Measurements from ENCODE around the gene GLUD1. TPM values are rescaled to one million over a fixed set of nuclear protein-coding genes. Genes with fewer than 3 reads are reported as not detected.

GLUD1 gene
- total RNA-seq, 3 donors from 2014 or later (not counting 1 experiment from before 2014, with no cell fraction given): 102 to 115 (median 112) TPM

- peak in 2 of 3 donors; percentile 60 to 65 for ATAC-seq
- H3K4me3 ChIP-seq (ENCODE audit: low read length): no peak overlapping the region
- 33% methylated on average over 7 of the region's 7 CpGs for WGBS (ENCODE audit: insufficient coverage)
- no peak for TF ChIP-seq CTCF (IDR thresholded peaks at IDR 0.05)
- no peaks in the 10 kb centered on the region for H3K9me3 Mint-ChIP-seq
- no peak overlapping the region for H3K27ac Mint-ChIP-seq
- peaks cover 5% of the 10 kb centered on the region for H3K4me1 ChIP-seq (ENCODE audit: control insufficient read depth, insufficient read depth, low read length)
- no peak overlapping the region for H3K27ac ChIP-seq (ENCODE audit: low read length)
- H3K9me3 ChIP-seq (ENCODE audit: control insufficient read depth, insufficient read depth, low read length): no peaks in the 10 kb centered on the region
- no peak for DNase-seq
- intact Hi-C loops (cut with micrococcal nuclease): no loop called here
- H3K4me1 Mint-ChIP-seq: no peaks in the 10 kb centered on the region
- H3K27me3 ChIP-seq (ENCODE audit: control insufficient read depth, insufficient read depth, low read length): no peaks in the 10 kb centered on the region
- H3K36me3 ChIP-seq (ENCODE audit: control insufficient read depth, insufficient read depth, low read length): peaks cover 74% of the 10 kb centered on the region
- no peaks in the 10 kb centered on the region for H3K27me3 Mint-ChIP-seq (ENCODE audit: low read depth in 2 of 2)
- H3K4me3 Mint-ChIP-seq: no peak overlapping the region
- no peaks in the 10 kb centered on the region for H3K36me3 Mint-ChIP-seq
These were observed 40.0 kb downstream of the GLUD1 start for GRCh38 chr10:87054373-87055295.

DNA sequence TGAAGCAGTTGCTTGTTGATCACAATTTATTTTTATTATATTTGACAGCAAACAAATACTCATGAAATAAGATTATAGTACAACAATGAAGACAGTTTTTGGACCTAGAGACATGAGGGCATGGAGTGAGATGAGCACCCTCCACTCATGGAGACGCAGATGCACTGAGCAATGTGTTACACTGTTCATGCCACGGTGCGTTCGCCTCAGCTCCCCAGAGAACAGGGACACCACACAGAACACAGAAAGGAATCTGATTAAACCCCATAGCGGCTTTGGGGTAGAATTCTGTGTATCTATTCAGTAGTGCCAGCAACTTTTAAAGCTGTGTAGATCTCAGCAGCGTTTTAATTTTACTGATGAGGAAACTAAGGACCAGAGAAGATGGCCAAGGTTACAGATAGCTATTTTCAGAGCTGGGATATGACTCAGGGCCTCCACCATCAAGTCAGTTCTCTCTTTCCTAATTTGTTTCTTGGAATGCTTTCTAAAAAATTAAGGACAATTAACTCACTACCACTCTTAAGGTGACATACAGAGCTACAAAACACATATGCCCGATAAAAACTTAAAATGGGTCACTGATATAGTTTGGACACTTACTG lies 41.0 kb downstream of the GLUD1 start:
- Mint-ChIP-seq H3K36me3 (no peaks in the 10 kb centered on the region), H3K4me1 (no peaks in the 10 kb centered on the region), H3K4me3 (no peak overlapping the region), H3K9me3 (no peaks in the 10 kb centered on the region), H3K27me3 (ENCODE audit: low read depth in 2 of 2) (no peaks in the 10 kb centered on the region), H3K27ac (no peak overlapping the region)
- H3K27ac ChIP-seq (ENCODE audit: low read length): no peak overlapping the region
- H3K9me3 ChIP-seq (ENCODE audit: control insufficient read depth, insufficient read depth, low read length): no peaks in the 10 kb centered on the region
- WGBS (ENCODE audit: insufficient coverage): over 99% methylated on average over 6 of the region's 7 CpGs
- intact Hi-C loops (cut with micrococcal nuclease): no loop called here
- no peak overlapping the region for H3K4me3 ChIP-seq (ENCODE audit: low read length)
- H3K27me3 ChIP-seq (ENCODE audit: control insufficient read depth, insufficient read depth, low read length): no peaks in the 10 kb centered on the region
- DNase-seq: no peak
- ATAC-seq: no peak
- peaks cover 5% of the 10 kb centered on the region for H3K4me1 ChIP-seq (ENCODE audit: control insufficient read depth, insufficient read depth, low read length)
- TF ChIP-seq CTCF (IDR thresholded peaks at IDR 0.05): no peak
- peaks cover 69% of the 10 kb centered on the region for H3K36me3 ChIP-seq (ENCODE audit: control insufficient read depth, insufficient read depth, low read length)

DNA sequence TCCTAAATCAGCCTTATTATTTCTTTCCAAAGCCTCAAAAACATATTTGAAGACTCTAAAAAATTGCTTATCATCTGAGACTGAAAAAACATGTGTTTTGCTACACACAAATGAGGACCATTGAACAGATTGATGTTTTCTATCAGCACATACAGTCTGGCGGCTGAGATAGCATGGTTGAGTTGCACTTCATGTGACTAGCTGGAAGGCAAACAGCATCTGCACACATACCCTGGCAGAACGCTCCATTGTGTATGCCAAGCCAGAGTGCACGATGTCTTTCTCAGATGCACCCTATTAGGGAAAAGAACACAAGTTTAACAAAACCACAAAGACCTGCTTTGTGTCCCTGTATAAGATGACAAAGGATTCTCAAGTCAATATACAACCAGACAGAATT lies 41.5 kb downstream of the GLUD1 start:
- Mint-ChIP-seq H3K36me3 (no peaks in the 10 kb centered on the region), H3K4me1 (no peaks in the 10 kb centered on the region), H3K27me3 (ENCODE audit: low read depth in 2 of 2) (no peaks in the 10 kb centered on the region), H3K4me3 (no peak overlapping the region), H3K9me3 (no peaks in the 10 kb centered on the region), H3K27ac (no peak overlapping the region)
- Histone ChIP-seq H3K27me3 (ENCODE audit: control insufficient read depth, insufficient read depth, low read length) (no peaks in the 10 kb centered on the region), H3K4me1 (ENCODE audit: control insufficient read depth, insufficient read depth, low read length) (peaks cover 5% of the 10 kb centered on the region), H3K4me3 (ENCODE audit: low read length) (no peak overlapping the region), H3K36me3 (ENCODE audit: control insufficient read depth, insufficient read depth, low read length) (peaks cover 67% of the 10 kb centered on the region), H3K9me3 (ENCODE audit: control insufficient read depth, insufficient read depth, low read length) (no peaks in the 10 kb centered on the region), H3K27ac (ENCODE audit: low read length) (no peak overlapping the region)
- DNase-seq (no peak), ATAC-seq (no peak)
- intact Hi-C loops (cut with micrococcal nuclease): no loop called here
- WGBS (ENCODE audit: insufficient coverage): 100% methylated on average over 3 of the region's 3 CpGs
- TF ChIP-seq CTCF (IDR thresholded peaks at IDR 0.05): no peak
